ENCODE measurements around the gene MB.

DNA sequence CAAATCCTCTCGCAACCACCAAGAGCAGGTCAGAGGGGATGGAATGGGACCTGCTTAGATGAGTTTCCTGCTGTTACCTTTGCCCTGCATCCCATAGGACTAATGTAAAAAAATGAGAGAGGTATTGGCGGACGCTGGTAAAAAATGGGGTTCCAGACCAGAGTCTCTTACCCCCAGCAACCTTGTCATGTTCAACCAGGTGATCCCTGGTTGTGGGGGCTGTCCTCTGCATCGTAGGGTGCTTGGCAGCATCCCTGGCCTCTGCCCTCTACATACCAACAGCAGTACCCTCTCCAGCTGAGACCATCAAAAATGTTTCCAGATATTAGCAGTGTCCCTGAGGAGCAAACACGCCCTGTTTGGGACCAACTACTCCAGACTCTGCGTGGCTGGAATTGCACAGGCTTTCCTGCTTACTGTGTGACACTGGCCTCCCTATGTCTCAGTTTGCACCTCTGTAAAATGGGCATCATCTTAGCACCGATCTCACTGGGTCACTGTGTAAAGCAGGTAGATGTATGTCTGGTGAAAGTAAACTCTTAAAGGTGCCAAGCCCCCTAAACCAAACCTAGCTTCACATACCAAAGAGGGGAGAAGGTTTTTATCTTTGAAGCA lies 32.6 kb upstream of the MB start:
- TF ChIP-seq PATZ1 (CRISPR knock-in tag; IDR thresholded peaks at IDR 0.05; ENCODE audit: borderline replicate concordance) (no peak), CHD4 (IDR thresholded peaks at IDR 0.05; ENCODE audit: insufficient read depth, insufficient replicate concordance, low read depth, low read length, poor library complexity, severe bottlenecking) (no peak), TEAD4 (IDR thresholded peaks at IDR 0.05; ENCODE audit: low read length) (no peak), TEAD4 (CRISPR knock-in tag; IDR thresholded peaks at IDR 0.05; ENCODE audit: borderline replicate concordance) (no peak)
- TF ChIP-seq, protein P1, sequence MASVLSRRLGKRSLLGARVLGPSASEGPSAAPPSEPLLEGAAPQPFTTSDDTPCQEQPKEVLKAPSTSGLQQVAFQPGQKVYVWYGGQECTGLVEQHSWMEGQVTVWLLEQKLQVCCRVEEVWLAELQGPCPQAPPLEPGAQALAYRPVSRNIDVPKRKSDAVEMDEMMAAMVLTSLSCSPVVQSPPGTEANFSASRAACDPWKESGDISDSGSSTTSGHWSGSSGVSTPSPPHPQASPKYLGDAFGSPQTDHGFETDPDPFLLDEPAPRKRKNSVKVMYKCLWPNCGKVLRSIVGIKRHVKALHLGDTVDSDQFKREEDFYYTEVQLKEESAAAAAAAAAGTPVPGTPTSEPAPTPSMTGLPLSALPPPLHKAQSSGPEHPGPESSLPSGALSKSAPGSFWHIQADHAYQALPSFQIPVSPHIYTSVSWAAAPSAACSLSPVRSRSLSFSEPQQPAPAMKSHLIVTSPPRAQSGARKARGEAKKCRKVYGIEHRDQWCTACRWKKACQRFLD (CRISPR knock-in tag; IDR thresholded peaks at IDR 0.05), result no peak
